ENCODE data around the gene ADGRL3. TPM values are rescaled to one million over a fixed set of nuclear protein-coding genes. Genes with fewer than 3 reads are reported as not detected.

ADGRL3 gene
- total RNA-seq, 3 donors from 2014 or later (not counting 1 experiment from before 2014, with no cell fraction given), result not detected

GRCh38 chr4:61212788-61213187 lies 12.7 kb downstream of the ADGRL3 start:
- DNase-seq (no peak), ATAC-seq (no peak)
- Histone ChIP-seq H3K27me3 (ENCODE audit: control insufficient read depth, insufficient read depth, low read length) (no peaks in the 10 kb centered on the region), H3K36me3 (ENCODE audit: control insufficient read depth, insufficient read depth, low read length) (no peaks in the 10 kb centered on the region), H3K27ac (ENCODE audit: low read length) (no peak overlapping the region), H3K4me1 (ENCODE audit: control insufficient read depth, insufficient read depth, low read length) (no peaks in the 10 kb centered on the region), H3K4me3 (ENCODE audit: low read length) (no peak overlapping the region), H3K9me3 (ENCODE audit: control insufficient read depth, insufficient read depth, low read length) (no peaks in the 10 kb centered on the region)
- 85% methylated on average over 2 of the region's 2 CpGs for WGBS (ENCODE audit: insufficient coverage)
- H3K27me3 Mint-ChIP-seq (ENCODE audit: low read depth in 2 of 2), result no peaks in the 10 kb centered on the region
- H3K27ac Mint-ChIP-seq, result no peak overlapping the region
- intact Hi-C loops (cut with micrococcal nuclease), result no loop called here
- peaks cover under 1% of the 10 kb centered on the region for H3K36me3 Mint-ChIP-seq
- no peak overlapping the region for H3K4me3 Mint-ChIP-seq
- TF ChIP-seq CTCF (IDR thresholded peaks at IDR 0.05), result no peak
- H3K9me3 Mint-ChIP-seq, result peaks cover 6 to 8% of the 10 kb centered on the region in 2 donors
- H3K4me1 Mint-ChIP-seq, result no peaks in the 10 kb centered on the region

GRCh38 chr4:61214680-61215079 lies 14.6 kb downstream of the ADGRL3 start:
- no peaks in the 10 kb centered on the region for H3K4me1 Mint-ChIP-seq
- no peak overlapping the region for H3K4me3 ChIP-seq (ENCODE audit: low read length)
- no peaks in the 10 kb centered on the region for H3K36me3 ChIP-seq (ENCODE audit: control insufficient read depth, insufficient read depth, low read length)
- ATAC-seq (no peak), DNase-seq (no peak)
- H3K4me1 ChIP-seq (ENCODE audit: control insufficient read depth, insufficient read depth, low read length), result no peaks in the 10 kb centered on the region
- no peaks in the 10 kb centered on the region for H3K36me3 Mint-ChIP-seq
- no peak for TF ChIP-seq CTCF (IDR thresholded peaks at IDR 0.05)
- no peaks in the 10 kb centered on the region for H3K9me3 ChIP-seq (ENCODE audit: control insufficient read depth, insufficient read depth, low read length)
- no peaks in the 10 kb centered on the region for H3K27me3 Mint-ChIP-seq (ENCODE audit: low read depth in 2 of 2)
- WGBS (ENCODE audit: insufficient coverage), result 83% methylated on average over 1 of the region's 5 CpGs
- H3K9me3 Mint-ChIP-seq, result peaks cover 8% of the 10 kb centered on the region in 2 donors
- no peaks in the 10 kb centered on the region for H3K27me3 ChIP-seq (ENCODE audit: control insufficient read depth, insufficient read depth, low read length)
- no peak overlapping the region for H3K4me3 Mint-ChIP-seq
- H3K27ac Mint-ChIP-seq, result no peak overlapping the region
- no peak overlapping the region for H3K27ac ChIP-seq (ENCODE audit: low read length)
- intact Hi-C loops (cut with micrococcal nuclease), result no loop called here

- Histone ChIP-seq H3K27ac (ENCODE audit: low read length) (no peak overlapping the region), H3K36me3 (ENCODE audit: control insufficient read depth, insufficient read depth, low read length) (no peaks in the 10 kb centered on the region), H3K27me3 (ENCODE audit: control insufficient read depth, insufficient read depth, low read length) (no peaks in the 10 kb centered on the region), H3K9me3 (ENCODE audit: control insufficient read depth, insufficient read depth, low read length) (no peaks in the 10 kb centered on the region), H3K4me1 (ENCODE audit: control insufficient read depth, insufficient read depth, low read length) (no peaks in the 10 kb centered on the region), H3K4me3 (ENCODE audit: low read length) (no peak overlapping the region)
- Mint-ChIP-seq H3K4me1 (no peaks in the 10 kb centered on the region), H3K9me3 (peaks cover 8 to 9% of the 10 kb centered on the region in 2 donors), H3K36me3 (no peaks in the 10 kb centered on the region), H3K4me3 (no peak overlapping the region), H3K27ac (no peak overlapping the region), H3K27me3 (ENCODE audit: low read depth in 2 of 2) (no peaks in the 10 kb centered on the region)
- intact Hi-C loops (cut with micrococcal nuclease), result no loop called here
- no peak for TF ChIP-seq CTCF (IDR thresholded peaks at IDR 0.05)
- ATAC-seq (no peak), DNase-seq (no peak)
- 86% methylated on average over 1 of the region's 1 CpG for WGBS (ENCODE audit: insufficient coverage)
Measured at GRCh38 chr4:61217222-61217621, 17.1 kb downstream of the ADGRL3 start.

- H3K27me3 Mint-ChIP-seq (ENCODE audit: low read depth in 2 of 2), result no peaks in the 10 kb centered on the region
- 94% methylated on average over 2 of the region's 2 CpGs for WGBS (ENCODE audit: insufficient coverage)
- TF ChIP-seq CTCF (IDR thresholded peaks at IDR 0.05), result no peak
Measured at GRCh38 chr4:61220556-61220955, 20.4 kb downstream of the ADGRL3 start.

More at GRCh38 chr4:61220556-61220955, 20.4 kb downstream of the ADGRL3 start:
- no peaks in the 10 kb centered on the region for H3K27me3 ChIP-seq (ENCODE audit: control insufficient read depth, insufficient read depth, low read length)
- H3K9me3 ChIP-seq (ENCODE audit: control insufficient read depth, insufficient read depth, low read length), result no peaks in the 10 kb centered on the region
- no peak for ATAC-seq
- no peaks in the 10 kb centered on the region for H3K4me1 ChIP-seq (ENCODE audit: control insufficient read depth, insufficient read depth, low read length)
- H3K27ac ChIP-seq (ENCODE audit: low read length), result no peak overlapping the region
- Mint-ChIP-seq H3K27ac (no peak overlapping the region), H3K36me3 (no peaks in the 10 kb centered on the region), H3K4me1 (no peaks in the 10 kb centered on the region), H3K4me3 (no peak overlapping the region), H3K9me3 (peaks cover 10% of the 10 kb centered on the region in 2 donors)
- intact Hi-C loops (cut with micrococcal nuclease), result no loop called here
- DNase-seq, result no peak
- H3K4me3 ChIP-seq (ENCODE audit: low read length), result no peak overlapping the region
- no peaks in the 10 kb centered on the region for H3K36me3 ChIP-seq (ENCODE audit: control insufficient read depth, insufficient read depth, low read length)
